ENCODE measurements around the gene DYNC2I2. TPM values are rescaled to one million over a fixed set of nuclear protein-coding genes. Genes with fewer than 3 reads are reported as not detected.
A peak's percentile ranks its signal among the peaks of the same experiment; 100 is the strongest.
"Not testable (repeated sequence)": the region's sequence is repeated elsewhere in the genome, so short reads cannot be mapped to it uniquely, and the experiment has no call there.

DYNC2I2 gene
- total and polyA plus RNA-seq, 2 donors = 37.5 to 56.1 TPM

- Histone ChIP-seq H3K4me3 (ENCODE audit: low read length in 2 of 2) (peak within 1 kb of the TSS; percentile 57 to 88), H3K9me3 (ENCODE audit: control insufficient read depth in 2 of 2, insufficient read depth in 1 of 2, low read length in 1 of 2) (peaks cover 0 to 4% of the 10 kb centered on the region in 2 donors), H3K27me3 (ENCODE audit: control insufficient read depth in 2 of 2, insufficient read depth in 1 of 2, low read length in 1 of 2) (peaks cover 0 to 3% of the 10 kb centered on the region in 2 donors), H3K4me1 (ENCODE audit: control insufficient read depth in 2 of 2, insufficient read depth in 2 of 2, low read length in 2 of 2) (peaks cover 3 to 12% of the 10 kb centered on the region in 2 donors), H3K36me3 (ENCODE audit: control insufficient read depth in 2 of 2, insufficient read depth in 2 of 2, low read length in 1 of 2) (peaks cover 0 to 8% of the 10 kb centered on the region in 2 donors), H3K27ac (ENCODE audit: low read depth in 1 of 2, low read length in 1 of 2) (peak within 1 kb of the TSS in 1 of 2 donors; percentile 59)
- WGBS = under 1% methylated on average over 65 of the region's 65 CpGs
- peak in 6 of 9 donors; percentile 71 to 90 (median 85) for DNase-seq (ENCODE audit: low read depth in 6 of 9, low spot score in 9 of 9)
Measured at GRCh38 chr9:128702445-128702948, 45.9 kb upstream of the DYNC2I2 start, which contains the start of gene PKN3. Gene PKN3, plus strand, starts transcription at chr9:128702503. Its CDS starts 413 bp downstream, at chr9:128702916.

GRCh38 chr9:128701227-128701854 lies 44.7 kb upstream of the DYNC2I2 start:
- peaks cover 3 to 12% of the 10 kb centered on the region in 2 donors for H3K4me1 ChIP-seq (ENCODE audit: control insufficient read depth in 2 of 2, insufficient read depth in 2 of 2, low read length in 2 of 2)
- peaks cover 0 to 3% of the 10 kb centered on the region in 2 donors for H3K27me3 ChIP-seq (ENCODE audit: control insufficient read depth in 2 of 2, insufficient read depth in 1 of 2, low read length in 1 of 2)
- WGBS = 96% methylated on average over 10 of the region's 10 CpGs
- DNase-seq (ENCODE audit: low read depth in 6 of 9, low spot score in 9 of 9) = no peak
- H3K36me3 ChIP-seq (ENCODE audit: control insufficient read depth in 2 of 2, insufficient read depth in 2 of 2, low read length in 1 of 2) = peaks cover 11% of the 10 kb centered on the region in 2 donors
- H3K4me3 ChIP-seq (ENCODE audit: low read length in 2 of 2) = no peak overlapping the region
- H3K9me3 ChIP-seq (ENCODE audit: control insufficient read depth in 2 of 2, insufficient read depth in 1 of 2, low read length in 1 of 2) = peaks cover 0 to 4% of the 10 kb centered on the region in 2 donors
- no peak overlapping the region for H3K27ac ChIP-seq (ENCODE audit: low read depth in 1 of 2, low read length in 1 of 2)

DNA sequence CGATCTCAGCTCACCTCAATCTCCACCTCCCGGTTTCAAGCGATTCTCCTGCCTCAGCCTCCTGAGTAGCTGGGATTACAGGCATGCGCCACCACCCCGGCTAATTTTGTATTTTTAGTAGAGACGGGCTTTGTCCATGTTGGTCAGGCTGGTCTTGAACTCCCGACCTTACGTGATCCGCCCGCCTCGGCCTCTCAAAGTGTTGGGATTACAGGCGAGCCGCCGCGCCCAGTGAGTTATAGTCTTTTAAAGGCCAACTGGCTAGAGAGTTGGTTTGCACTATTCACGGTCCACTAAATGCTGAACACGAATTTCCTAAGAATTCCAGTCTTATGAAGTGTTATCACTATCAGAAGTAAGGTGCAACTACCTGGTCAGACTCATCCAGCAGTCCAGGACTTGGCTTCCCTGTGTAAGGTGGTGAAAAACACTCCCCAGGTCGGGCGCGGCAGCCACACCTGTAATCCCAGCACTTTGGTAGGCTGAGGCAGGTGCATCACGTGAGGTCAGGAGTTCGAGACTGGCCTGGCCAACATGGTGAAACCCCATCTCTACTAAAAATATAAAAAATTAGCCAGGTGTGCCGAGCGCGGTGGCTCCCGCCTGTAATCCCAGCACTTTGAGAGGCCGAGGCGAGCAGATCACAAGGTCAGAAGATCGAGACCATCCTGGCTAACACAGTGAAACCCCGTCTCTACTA lies 42.6 kb upstream of the DYNC2I2 start:
- H3K4me3 ChIP-seq (ENCODE audit: low read length in 2 of 2); H3K9me3 ChIP-seq (ENCODE audit: control insufficient read depth in 2 of 2, insufficient read depth in 1 of 2, low read length in 1 of 2); H3K27ac ChIP-seq (ENCODE audit: low read depth in 1 of 2, low read length in 1 of 2); DNase-seq (ENCODE audit: low read depth in 6 of 9, low spot score in 9 of 9); H3K27me3 ChIP-seq (ENCODE audit: control insufficient read depth in 2 of 2, insufficient read depth in 1 of 2, low read length in 1 of 2): not testable (repeated sequence)
- Histone ChIP-seq H3K4me1 (ENCODE audit: control insufficient read depth in 2 of 2, insufficient read depth in 2 of 2, low read length in 2 of 2) (peaks cover 3 to 12% of the 10 kb centered on the region in 2 donors), H3K36me3 (ENCODE audit: control insufficient read depth in 2 of 2, insufficient read depth in 2 of 2, low read length in 1 of 2) (peaks cover 16 to 26% of the 10 kb centered on the region in 2 donors)
- WGBS = 97% methylated on average over 30 of the region's 30 CpGs

- H3K27ac ChIP-seq (ENCODE audit: low read depth in 1 of 2, low read length in 1 of 2) = no peak overlapping the region
- 85% methylated on average over 8 of the region's 8 CpGs for WGBS
- H3K4me1 ChIP-seq (ENCODE audit: control insufficient read depth in 2 of 2, insufficient read depth in 2 of 2, low read length in 2 of 2) = peaks cover 0 to 3% of the 10 kb centered on the region in 2 donors
- H3K9me3 ChIP-seq (ENCODE audit: control insufficient read depth in 2 of 2, insufficient read depth in 1 of 2, low read length in 1 of 2) = no peaks in the 10 kb centered on the region
- peaks cover 24 to 47% of the 10 kb centered on the region in 2 donors for H3K36me3 ChIP-seq (ENCODE audit: control insufficient read depth in 2 of 2, insufficient read depth in 2 of 2, low read length in 1 of 2)
- no peak overlapping the region for H3K4me3 ChIP-seq (ENCODE audit: low read length in 2 of 2)
- DNase-seq (ENCODE audit: low read depth in 6 of 9, low spot score in 9 of 9) = no peak
- H3K27me3 ChIP-seq (ENCODE audit: control insufficient read depth in 2 of 2, insufficient read depth in 1 of 2, low read length in 1 of 2) = no peaks in the 10 kb centered on the region
Measured at GRCh38 chr9:128696923-128697707, 40.5 kb upstream of the DYNC2I2 start.

DNA sequence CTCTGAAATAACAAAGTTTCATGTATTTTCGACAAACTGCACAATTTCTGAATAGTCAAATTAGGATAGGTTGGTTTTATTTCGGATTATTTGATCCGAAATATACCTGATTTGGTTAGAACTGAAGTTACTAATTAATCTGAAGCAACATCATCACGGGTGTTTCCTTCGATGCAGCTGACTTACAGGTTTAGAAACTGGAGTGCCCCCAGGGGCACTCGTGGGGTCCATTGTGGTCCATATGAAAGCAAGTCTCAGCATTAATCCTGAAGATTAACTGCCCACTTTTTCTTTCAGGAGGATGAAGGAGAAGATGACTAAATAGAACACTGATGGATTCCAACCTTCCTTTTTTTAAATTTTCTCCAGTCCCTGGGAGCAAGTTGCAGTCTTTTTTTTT lies 37.7 kb upstream of the DYNC2I2 start:
- Histone ChIP-seq H3K36me3 (ENCODE audit: control insufficient read depth in 2 of 2, insufficient read depth in 2 of 2, low read length in 1 of 2) (peaks cover 30 to 64% of the 10 kb centered on the region in 2 donors), H3K27ac (ENCODE audit: low read depth in 1 of 2, low read length in 1 of 2) (no peak overlapping the region), H3K27me3 (ENCODE audit: control insufficient read depth in 2 of 2, insufficient read depth in 1 of 2, low read length in 1 of 2) (no peaks in the 10 kb centered on the region), H3K4me1 (ENCODE audit: control insufficient read depth in 2 of 2, insufficient read depth in 2 of 2, low read length in 2 of 2) (peaks cover 2 to 3% of the 10 kb centered on the region in 2 donors), H3K4me3 (ENCODE audit: low read length in 2 of 2) (no peak overlapping the region), H3K9me3 (ENCODE audit: control insufficient read depth in 2 of 2, insufficient read depth in 1 of 2, low read length in 1 of 2) (no peaks in the 10 kb centered on the region)
- WGBS = 95% methylated on average over 6 of the region's 6 CpGs
- no peak for DNase-seq (ENCODE audit: low read depth in 6 of 9, low spot score in 9 of 9)

- H3K27ac ChIP-seq (ENCODE audit: low read depth in 1 of 2, low read length in 1 of 2); H3K4me3 ChIP-seq (ENCODE audit: low read length in 2 of 2); H3K9me3 ChIP-seq (ENCODE audit: control insufficient read depth in 2 of 2, insufficient read depth in 1 of 2, low read length in 1 of 2); DNase-seq (ENCODE audit: low read depth in 6 of 9, low spot score in 9 of 9); H3K4me1 ChIP-seq (ENCODE audit: control insufficient read depth in 2 of 2, insufficient read depth in 2 of 2, low read length in 2 of 2); H3K27me3 ChIP-seq (ENCODE audit: control insufficient read depth in 2 of 2, insufficient read depth in 1 of 2, low read length in 1 of 2): not testable (repeated sequence)
- peaks cover 30 to 64% of the 10 kb centered on the region in 2 donors for H3K36me3 ChIP-seq (ENCODE audit: control insufficient read depth in 2 of 2, insufficient read depth in 2 of 2, low read length in 1 of 2)
- WGBS = 97% methylated on average over 3 of the region's 3 CpGs
Measured at GRCh38 chr9:128693738-128694137, 37.1 kb upstream of the DYNC2I2 start.

DNA sequence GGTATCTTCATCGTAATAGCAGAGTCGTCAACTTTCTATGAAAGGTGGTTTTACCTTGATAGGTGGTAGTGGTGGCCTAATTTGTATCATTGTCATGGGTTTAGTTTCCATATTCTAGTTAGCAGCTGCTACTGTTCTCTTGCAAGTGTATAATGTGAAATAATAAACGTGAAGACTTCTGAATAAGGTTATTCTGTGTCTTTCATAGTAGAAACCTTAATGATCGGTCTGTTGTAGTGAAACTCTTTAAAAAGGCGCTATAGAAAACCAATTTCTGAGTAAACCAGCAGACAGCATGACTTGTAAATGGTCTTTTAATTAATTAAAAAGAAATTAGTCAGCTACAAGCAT lies 34.0 kb upstream of the DYNC2I2 start:
- Histone ChIP-seq H3K27me3 (ENCODE audit: control insufficient read depth in 2 of 2, insufficient read depth in 1 of 2, low read length in 1 of 2) (no peaks in the 10 kb centered on the region), H3K4me3 (ENCODE audit: low read length in 2 of 2) (peak overlapping the region; percentile 84 to 99), H3K4me1 (ENCODE audit: control insufficient read depth in 2 of 2, insufficient read depth in 2 of 2, low read length in 2 of 2) (peaks cover 16 to 26% of the 10 kb centered on the region in 2 donors), H3K9me3 (ENCODE audit: control insufficient read depth in 2 of 2, insufficient read depth in 1 of 2, low read length in 1 of 2) (no peaks in the 10 kb centered on the region), H3K36me3 (ENCODE audit: control insufficient read depth in 2 of 2, insufficient read depth in 2 of 2, low read length in 1 of 2) (peaks cover 19 to 46% of the 10 kb centered on the region in 2 donors), H3K27ac (ENCODE audit: low read depth in 1 of 2, low read length in 1 of 2) (peak overlapping the region in 1 of 2 donors; percentile 74)
- no peak for DNase-seq (ENCODE audit: low read depth in 6 of 9, low spot score in 9 of 9)
- 11% methylated on average over 5 of the region's 5 CpGs for WGBS

GRCh38 chr9:128689820-128690683 lies 33.4 kb upstream of the DYNC2I2 start:
- peaks cover 17 to 43% of the 10 kb centered on the region in 2 donors for H3K36me3 ChIP-seq (ENCODE audit: control insufficient read depth in 2 of 2, insufficient read depth in 2 of 2, low read length in 1 of 2)
- H3K4me3 ChIP-seq (ENCODE audit: low read length in 2 of 2) = peak overlapping the region; percentile 84 to 99
- H3K27me3 ChIP-seq (ENCODE audit: control insufficient read depth in 2 of 2, insufficient read depth in 1 of 2, low read length in 1 of 2) = no peaks in the 10 kb centered on the region
- H3K9me3 ChIP-seq (ENCODE audit: control insufficient read depth in 2 of 2, insufficient read depth in 1 of 2, low read length in 1 of 2) = no peaks in the 10 kb centered on the region
- WGBS = 1% methylated on average over 82 of the region's 83 CpGs
- H3K27ac ChIP-seq (ENCODE audit: low read depth in 1 of 2, low read length in 1 of 2) = peak overlapping the region; percentile 74 to 98
- peaks cover 16 to 32% of the 10 kb centered on the region in 2 donors for H3K4me1 ChIP-seq (ENCODE audit: control insufficient read depth in 2 of 2, insufficient read depth in 2 of 2, low read length in 2 of 2)
- peak in 4 of 9 donors; percentile 50 to 77 (median 62) for DNase-seq (ENCODE audit: low read depth in 6 of 9, low spot score in 9 of 9)
